HepG2 (cell line): Measurements from ENCODE around the gene SVOPL.

Source experiments
- HNRNPLL ChIP-seq: fragments of 200-400 bp; formaldehyde crosslinking; IDR thresholded peaks from 2 replicates; pipeline ENCODE4 v1.6.1; 2017; ENCODE audit warnings: mild to moderate bottlenecking, low read depth, low read length; ENCODE audit not compliant: poor library complexity, severe bottlenecking
- ZNF280B ChIP-seq: sonication (generic); formaldehyde crosslinking; IDR thresholded peaks from 2 replicates; pipeline ENCODE4 v1.5.0; 2020; ENCODE audit warnings: missing genetic modification reagents, mild to moderate bottlenecking, borderline replicate concordance

DNA sequence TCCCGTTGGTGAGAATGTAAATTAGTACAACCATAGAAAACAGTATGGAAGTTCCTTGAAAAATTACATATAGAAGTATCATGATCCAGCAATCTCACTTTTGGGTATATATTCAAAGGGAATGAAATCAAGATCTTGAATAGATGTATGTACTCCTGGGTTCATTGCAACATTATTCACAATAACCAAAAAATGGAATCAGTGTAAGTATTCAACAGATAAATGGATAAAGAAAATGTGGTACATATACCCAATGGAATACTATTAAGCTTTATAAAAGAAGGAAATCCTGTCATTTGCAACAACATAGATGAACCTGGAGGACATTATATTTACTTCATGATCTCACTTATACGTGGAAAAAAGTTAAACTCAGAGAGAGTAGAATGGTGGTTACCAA lies 154.3 kb downstream of the SVOPL start:
- no peak for TF ChIP-seq HNRNPLL
- no peak for TF ChIP-seq ZNF280B (CRISPR knock-in tag)
